H9 (cell line): ENCODE data around the gene TSPAN17. TPM values are rescaled to one million over a fixed set of nuclear protein-coding genes. Genes with fewer than 3 reads are reported as not detected.

Experiments used
- DNase-seq: peaks from one replicate; pipeline ENCODE4 v3.0.0-alpha.2; 2017
- H2AFZ ChIP-seq: one replicate; pipeline ENCODE4 v1.6.1; 2013; ENCODE audit warnings: mild to moderate bottlenecking, low read length, control low read depth, moderate library complexity
- H2AK5ac ChIP-seq: 2 replicates; pipeline ENCODE4 v1.6.1; 2013; ENCODE audit warnings: low read length, control low read depth, mixed read lengths; ENCODE audit not compliant: insufficient read length
- H2BK120ac ChIP-seq: one replicate; pipeline ENCODE4 v1.6.1; 2013; ENCODE audit warnings: low read depth, mild to moderate bottlenecking, low read length, control low read depth, inconsistent platforms; ENCODE audit not compliant: poor library complexity, severe bottlenecking
- H2BK12ac ChIP-seq: 2 replicates; pipeline ENCODE4 v1.6.1; 2013; ENCODE audit warnings: low read length, control low read depth, mixed read lengths, low read depth; ENCODE audit not compliant: insufficient read length
- H2BK15ac ChIP-seq: 2 replicates; pipeline ENCODE4 v1.6.1; 2013; ENCODE audit warnings: low read depth, low read length, control low read depth
- H2BK20ac ChIP-seq: one replicate; pipeline ENCODE4 v1.6.1; 2013; ENCODE audit warnings: low read depth, mild to moderate bottlenecking, low read length, control low read depth, inconsistent platforms; ENCODE audit not compliant: poor library complexity, severe bottlenecking
- H2BK5ac ChIP-seq: 2 replicates; pipeline ENCODE4 v1.6.1; 2013; ENCODE audit warnings: low read length, control low read depth, mixed read lengths; ENCODE audit not compliant: insufficient read length
- H3K14ac ChIP-seq: 2 replicates; pipeline ENCODE4 v1.6.1; 2013; ENCODE audit warnings: low read length, control low read depth; ENCODE audit not compliant: insufficient read depth
- H3K18ac ChIP-seq: 2 replicates; pipeline ENCODE4 v1.6.1; 2013; ENCODE audit warnings: low read depth, mild to moderate bottlenecking, mixed read lengths, low read length, control low read depth; ENCODE audit not compliant: insufficient read length
- H3K23ac ChIP-seq: 2 replicates; pipeline ENCODE4 v1.6.1; 2013; ENCODE audit warnings: low read length, control low read depth, mixed read lengths, low read depth; ENCODE audit not compliant: insufficient read length
- H3K23me2 ChIP-seq: 2 replicates; pipeline ENCODE4 v1.6.1; 2013; ENCODE audit warnings: low read depth, mild to moderate bottlenecking, mixed read lengths, low read length, control low read depth; ENCODE audit not compliant: insufficient read length, poor library complexity, severe bottlenecking
- H3K27ac ChIP-seq: 2 replicates; pipeline ENCODE4 v1.5.1; 2013; ENCODE audit warnings: low read length, control low read depth, mixed read lengths, low read depth; ENCODE audit not compliant: insufficient read length
- H3K27me3 ChIP-seq: 2 replicates; pipeline ENCODE4 v1.6.1; 2013; ENCODE audit warnings: low read length, control low read depth, inconsistent platforms; ENCODE audit not compliant: insufficient read depth
- H3K4ac ChIP-seq: 2 replicates; pipeline ENCODE4 v1.6.1; 2013; ENCODE audit warnings: low read depth, mild to moderate bottlenecking, control low read depth, inconsistent platforms, low read length, moderate library complexity
- H3K4me1 ChIP-seq: 2 replicates; pipeline ENCODE4 v1.6.1; 2013; ENCODE audit warnings: low read length, control low read depth, inconsistent platforms; ENCODE audit not compliant: insufficient read depth
- H3K4me2 ChIP-seq: 2 replicates; pipeline ENCODE4 v1.6.1; 2013; ENCODE audit warnings: low read length, control low read depth, mixed read lengths; ENCODE audit not compliant: insufficient read length, insufficient read depth
- H3K56ac ChIP-seq: 2 replicates; pipeline ENCODE4 v1.6.1; 2013; ENCODE audit warnings: low read depth, mild to moderate bottlenecking, mixed read lengths, low read length, control low read depth; ENCODE audit not compliant: insufficient read length
- H3K79me1 ChIP-seq: 2 replicates; pipeline ENCODE4 v1.6.1; 2013; ENCODE audit warnings: low read depth, mild to moderate bottlenecking, moderate library complexity, low read length, control low read depth, inconsistent platforms; ENCODE audit not compliant: insufficient read depth, poor library complexity, severe bottlenecking
- H3K79me2 ChIP-seq: 2 replicates; pipeline ENCODE4 v1.6.1; 2013; ENCODE audit warnings: low read length, control low read depth, inconsistent platforms; ENCODE audit not compliant: insufficient read depth
- H3K9ac ChIP-seq: 2 replicates; pipeline ENCODE4 v1.6.1; 2013; ENCODE audit warnings: low read length, control low read depth, mixed read lengths; ENCODE audit not compliant: insufficient read length; ENCODE audit errors: extremely low read depth
- H3K9me3 ChIP-seq: one replicate; pipeline ENCODE4 v1.6.1; 2013; ENCODE audit warnings: low read depth, low read length, inconsistent platforms; ENCODE audit not compliant: control insufficient read depth
- H3T11ph ChIP-seq: one replicate; pipeline ENCODE4 v1.6.1; 2013; ENCODE audit warnings: mild to moderate bottlenecking, low read length, control low read depth, inconsistent platforms
- H4K20me1 ChIP-seq: one replicate; pipeline ENCODE4 v1.6.1; 2013; ENCODE audit not compliant: control insufficient read depth, insufficient read length, insufficient read depth
- H4K5ac ChIP-seq: 2 replicates; pipeline ENCODE4 v1.6.1; 2013; ENCODE audit warnings: low read depth, mild to moderate bottlenecking, mixed read lengths, low read length, control low read depth; ENCODE audit not compliant: insufficient read length
- H4K8ac ChIP-seq: replicated peaks from 2 replicates; pipeline ENCODE4 v1.6.1; 2013; ENCODE audit warnings: low read length, control low read depth, mixed read lengths, low read depth; ENCODE audit not compliant: insufficient read length
- H4K91ac ChIP-seq: 2 replicates; pipeline ENCODE4 v1.6.1; 2013; ENCODE audit warnings: low read depth, mild to moderate bottlenecking, moderate library complexity, mixed read lengths, low read length, control low read depth; ENCODE audit not compliant: insufficient read length
- H3K27ac Mint-ChIP-seq, 3 experiments: 2 replicates in 2 of 3; 3 replicates in 1 of 3; pipeline ENCODE4 v1.8.0; 2020 to 2021; ENCODE audit warnings: mixed read lengths in 3 of 3, mild to moderate bottlenecking in 1 of 3, moderate library complexity in 1 of 3
- H3K27me3 Mint-ChIP-seq: 2 replicates; pipeline ENCODE4 v1.8.0; 2021; ENCODE audit warnings: low read depth, mild to moderate bottlenecking, moderate library complexity, mixed read lengths
- H3K36me3 Mint-ChIP-seq, 3 experiments: 2 replicates in 2 of 3; 3 replicates in 1 of 3; pipeline ENCODE4 v1.8.0; 2020 to 2021; ENCODE audit warnings: low read depth in 3 of 3, mixed read lengths in 3 of 3; ENCODE audit not compliant: insufficient read depth in 1 of 3
- H3K4me1 Mint-ChIP-seq, 2 experiments: 2 replicates each; pipeline ENCODE4 v1.8.0; 2020; ENCODE audit warnings: mixed read lengths in 2 of 2
- H3K4me3 Mint-ChIP-seq, 2 experiments: 2 replicates in 1 of 2; 3 replicates in 1 of 2; pipeline ENCODE4 v1.8.0; 2020 to 2021; ENCODE audit warnings: mild to moderate bottlenecking in 2 of 2, mixed read lengths in 2 of 2, moderate library complexity in 1 of 2
- H3K9me3 Mint-ChIP-seq, 2 experiments: 2 replicates in 1 of 2; 3 replicates in 1 of 2; pipeline ENCODE4 v1.8.0; 2020; ENCODE audit warnings: mild to moderate bottlenecking in 2 of 2, mixed read lengths in 2 of 2, moderate library complexity in 1 of 2
- WGBS: extraction: QIAGEN DNeasy Blood & Tissue Kit; methylation state at CpG from one replicate; pipeline ENCODE4 v1.1.7; 2013; ENCODE audit warnings: missing lambda C conversion rate, low lambda C conversion rate, mixed read lengths; ENCODE audit not compliant: insufficient read length; ENCODE audit errors: extremely low coverage; 5-methylcytosine and 5-hydroxymethylcytosine counted together
- total RNA-seq: library from RNA; stranded (reverse); gene quantifications from 2 replicates; pipeline ENCODE4 v1.2.1, GENCODE V29; 2021
- TF ChIP-seq, protein P1 (sequence below): fragments of 200-600 bp; sonication (generic); conservative IDR thresholded peaks from 3 replicates; pipeline ENCODE4 v1.8.0; 2021; ENCODE audit warnings: antibody characterized with exemption, mild to moderate bottlenecking

Gene TSPAN17
- total RNA-seq, 1 experiment from 2014 or later: 46.8 TPM

DNA sequence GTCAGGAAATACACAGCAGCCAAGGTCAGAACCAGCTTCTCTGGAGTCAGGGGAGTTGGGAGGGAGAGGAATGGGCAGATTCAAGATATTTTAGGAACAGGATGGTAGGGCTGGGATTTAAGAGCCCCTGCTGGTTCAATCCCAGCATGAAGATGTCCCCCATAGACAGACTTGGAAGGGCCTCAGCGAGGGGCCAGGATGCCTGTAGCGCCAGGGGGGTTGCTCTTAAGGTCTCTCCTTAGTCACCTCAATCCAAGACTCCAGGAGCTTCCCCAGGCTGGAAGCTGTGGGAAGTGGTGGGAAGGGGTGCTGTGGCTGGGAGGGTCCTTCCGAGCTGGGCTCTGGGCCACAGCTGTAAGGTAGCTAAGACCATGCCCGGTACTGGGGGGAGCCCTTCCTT, 8.1 kb upstream of the TSPAN17 start:
- Histone ChIP-seq H2BK20ac (no peak overlapping the region), H2BK5ac (no peak overlapping the region), H3K4me2 (no peak overlapping the region), H3K27ac (no peak overlapping the region), H3K79me2 (no peaks in the 10 kb centered on the region), H3K14ac (no peak overlapping the region), H4K5ac (no peak overlapping the region), H2BK12ac (no peak overlapping the region), H3K18ac (no peak overlapping the region), H4K20me1 (no peaks in the 10 kb centered on the region), H2AFZ (no peak overlapping the region), H3T11ph (no peak overlapping the region), H3K56ac (no peak overlapping the region), H3K79me1 (no peaks in the 10 kb centered on the region), H3K9me3 (no peaks in the 10 kb centered on the region), H4K8ac (no peak overlapping the region), H3K23ac (no peak overlapping the region), H3K4me1 (no peaks in the 10 kb centered on the region; the same call in 1 of the 2 replicates), H2AK5ac (no peak overlapping the region), H2BK120ac (no peak overlapping the region), H3K9ac (no peak overlapping the region), H3K23me2 (no peaks in the 10 kb centered on the region), H3K4ac (no peak overlapping the region), H3K27me3 (no peaks in the 10 kb centered on the region), H2BK15ac (no peak overlapping the region), H4K91ac (no peak overlapping the region)
- Mint-ChIP-seq H3K4me1 (peaks cover 43 to 62% of the 10 kb centered on the region in 2 experiments), H3K27me3 (peaks cover 24% of the 10 kb centered on the region), H3K27ac (no peak overlapping the region; a peak in 1 of 7 replicates), H3K36me3 (peaks cover 0 to 6% (median 2%) of the 10 kb centered on the region in 3 experiments; a peak in 4 of 7 replicates), H3K9me3 (peaks cover 0 to 10% of the 10 kb centered on the region in 2 experiments; a peak in 3 of 5 replicates), H3K4me3 (0 out of 5 replicates have a peak overlapping the region, but pooled peaks of 1 of the 2 experiments have one; percentile 28)
- no CpG with 5 or more reads among the region's 4 CpGs for WGBS
- DNase-seq: no peak
- TF ChIP-seq, protein P1, sequence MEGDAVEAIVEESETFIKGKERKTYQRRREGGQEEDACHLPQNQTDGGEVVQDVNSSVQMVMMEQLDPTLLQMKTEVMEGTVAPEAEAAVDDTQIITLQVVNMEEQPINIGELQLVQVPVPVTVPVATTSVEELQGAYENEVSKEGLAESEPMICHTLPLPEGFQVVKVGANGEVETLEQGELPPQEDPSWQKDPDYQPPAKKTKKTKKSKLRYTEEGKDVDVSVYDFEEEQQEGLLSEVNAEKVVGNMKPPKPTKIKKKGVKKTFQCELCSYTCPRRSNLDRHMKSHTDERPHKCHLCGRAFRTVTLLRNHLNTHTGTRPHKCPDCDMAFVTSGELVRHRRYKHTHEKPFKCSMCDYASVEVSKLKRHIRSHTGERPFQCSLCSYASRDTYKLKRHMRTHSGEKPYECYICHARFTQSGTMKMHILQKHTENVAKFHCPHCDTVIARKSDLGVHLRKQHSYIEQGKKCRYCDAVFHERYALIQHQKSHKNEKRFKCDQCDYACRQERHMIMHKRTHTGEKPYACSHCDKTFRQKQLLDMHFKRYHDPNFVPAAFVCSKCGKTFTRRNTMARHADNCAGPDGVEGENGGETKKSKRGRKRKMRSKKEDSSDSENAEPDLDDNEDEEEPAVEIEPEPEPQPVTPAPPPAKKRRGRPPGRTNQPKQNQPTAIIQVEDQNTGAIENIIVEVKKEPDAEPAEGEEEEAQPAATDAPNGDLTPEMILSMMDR: no peak
